GM10266 (cell line): ENCODE data around the gene ZNF557.

ENCODE experiments used
- DNase-seq: peaks from one replicate; pipeline ENCODE4 v3.0.0; 2012; ENCODE audit errors: extremely low spot score
- TF ChIP-seq, protein P1 (sequence below): IDR thresholded peaks from 2 replicates; pipeline ENCODE4 v1.5.1; 2012; ENCODE audit warnings: mild to moderate bottlenecking, low read depth; ENCODE audit not compliant: control insufficient read depth, insufficient read depth; ENCODE audit errors: missing control alignments

ZNF557 gene

DNA sequence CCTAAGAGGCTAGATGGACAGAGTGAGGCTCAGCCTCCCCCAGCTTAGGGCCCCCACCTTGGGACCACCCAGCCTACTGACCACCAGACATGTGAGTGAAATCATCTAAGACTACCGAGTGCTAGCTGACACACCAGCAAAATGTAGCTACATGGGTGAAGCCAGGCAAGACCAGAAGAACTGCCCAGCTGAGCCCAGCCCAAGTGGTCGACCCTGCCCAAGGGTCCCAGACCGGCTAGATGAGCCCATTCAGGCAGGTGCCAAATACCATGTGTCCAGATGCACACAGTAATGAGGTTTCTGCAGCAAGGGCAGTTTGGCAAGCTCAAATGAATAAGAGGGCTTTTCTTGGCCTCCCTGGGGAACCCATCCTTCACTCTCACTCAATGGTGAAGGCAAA lies 56.6 kb downstream of the ZNF557 start:
- DNase-seq = no peak
- TF ChIP-seq, protein P1, sequence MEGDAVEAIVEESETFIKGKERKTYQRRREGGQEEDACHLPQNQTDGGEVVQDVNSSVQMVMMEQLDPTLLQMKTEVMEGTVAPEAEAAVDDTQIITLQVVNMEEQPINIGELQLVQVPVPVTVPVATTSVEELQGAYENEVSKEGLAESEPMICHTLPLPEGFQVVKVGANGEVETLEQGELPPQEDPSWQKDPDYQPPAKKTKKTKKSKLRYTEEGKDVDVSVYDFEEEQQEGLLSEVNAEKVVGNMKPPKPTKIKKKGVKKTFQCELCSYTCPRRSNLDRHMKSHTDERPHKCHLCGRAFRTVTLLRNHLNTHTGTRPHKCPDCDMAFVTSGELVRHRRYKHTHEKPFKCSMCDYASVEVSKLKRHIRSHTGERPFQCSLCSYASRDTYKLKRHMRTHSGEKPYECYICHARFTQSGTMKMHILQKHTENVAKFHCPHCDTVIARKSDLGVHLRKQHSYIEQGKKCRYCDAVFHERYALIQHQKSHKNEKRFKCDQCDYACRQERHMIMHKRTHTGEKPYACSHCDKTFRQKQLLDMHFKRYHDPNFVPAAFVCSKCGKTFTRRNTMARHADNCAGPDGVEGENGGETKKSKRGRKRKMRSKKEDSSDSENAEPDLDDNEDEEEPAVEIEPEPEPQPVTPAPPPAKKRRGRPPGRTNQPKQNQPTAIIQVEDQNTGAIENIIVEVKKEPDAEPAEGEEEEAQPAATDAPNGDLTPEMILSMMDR = no peak

DNA sequence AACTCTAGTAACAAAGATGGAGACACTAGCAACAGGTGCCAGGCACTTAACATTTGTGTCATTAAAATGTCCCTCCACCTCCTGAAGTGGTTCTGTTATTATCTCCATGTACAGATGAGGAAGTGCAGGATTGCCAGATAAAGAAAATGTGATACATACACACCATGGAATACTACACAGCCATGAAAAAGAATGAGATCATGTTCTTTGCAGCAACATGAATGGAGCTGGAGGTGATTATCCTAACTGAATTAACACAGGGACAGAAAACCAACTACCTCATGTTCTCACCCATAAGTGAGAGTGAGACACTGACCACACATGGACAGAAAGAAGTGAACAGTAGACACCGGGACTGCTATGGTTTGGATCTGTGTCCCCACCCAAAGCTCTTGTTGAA lies 60.5 kb downstream of the ZNF557 start:
- no peak for DNase-seq
- TF ChIP-seq, protein P1 = no peak

DNA sequence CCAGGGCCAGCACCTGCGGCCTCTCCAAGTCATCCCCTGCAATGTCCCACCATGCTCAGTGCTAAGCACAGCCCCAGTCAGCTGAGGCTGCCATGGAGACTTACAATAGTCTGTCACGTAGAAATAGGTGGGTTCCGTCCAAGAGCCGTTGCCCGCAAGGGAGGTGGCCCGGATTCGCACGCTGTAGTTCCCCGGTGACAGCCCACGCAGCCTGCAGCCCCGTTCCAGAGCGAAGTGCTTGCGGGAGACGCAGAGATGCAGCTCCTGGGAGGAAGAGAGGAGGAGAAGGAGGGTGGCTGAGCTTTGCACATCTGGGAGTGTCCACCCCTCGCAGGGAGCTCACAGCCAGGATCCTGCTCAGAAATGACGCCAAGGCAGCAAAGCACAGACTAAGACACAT lies 62.6 kb downstream of the ZNF557 start:
- DNase-seq = no peak
- TF ChIP-seq, protein P1 = no peak

DNA sequence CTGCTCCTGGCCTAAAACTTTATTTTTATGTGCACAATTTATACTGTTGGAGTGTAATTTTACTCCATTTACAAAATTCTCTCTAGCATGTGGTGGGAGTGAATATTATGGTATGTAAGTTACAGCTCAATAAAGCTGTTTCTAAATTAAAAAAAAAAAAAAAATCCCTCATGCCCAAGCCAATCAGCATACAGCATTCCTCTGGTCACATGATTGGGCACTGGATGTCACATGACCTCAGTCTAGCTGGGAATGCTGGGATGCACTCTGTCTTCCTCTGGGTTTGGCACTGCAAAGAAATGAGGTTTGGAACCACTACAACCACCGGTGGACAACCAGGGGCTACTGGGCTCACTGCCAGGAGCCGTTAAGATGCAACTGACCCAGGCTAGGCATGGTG lies 67.6 kb downstream of the ZNF557 start:
- no peak for DNase-seq
- TF ChIP-seq, protein P1 = no peak
